ENCODE results near the gene ELAVL2.

The ELAVL2 gene

GRCh38 chr9:23769307-23769935, 56.6 kb downstream of the ELAVL2 start:
- intact Hi-C loops (cut with micrococcal nuclease), result no loop called here
- Mint-ChIP-seq H3K4me3 (no peak overlapping the region), H3K27me3 (no peaks in the 10 kb centered on the region), H3K36me3 (ENCODE audit: low read depth) (no peaks in the 10 kb centered on the region), H3K27ac (no peak overlapping the region), H3K9me3 (no peaks in the 10 kb centered on the region), H3K4me1 (ENCODE audit: low read depth) (no peaks in the 10 kb centered on the region)

GRCh38 chr9:23768861-23769260, 57.2 kb downstream of the ELAVL2 start:
- Mint-ChIP-seq H3K9me3 (no peaks in the 10 kb centered on the region), H3K27ac (no peak overlapping the region), H3K4me3 (no peak overlapping the region), H3K4me1 (ENCODE audit: low read depth) (no peaks in the 10 kb centered on the region), H3K27me3 (no peaks in the 10 kb centered on the region), H3K36me3 (ENCODE audit: low read depth) (no peaks in the 10 kb centered on the region)
- intact Hi-C loops (cut with micrococcal nuclease), result no loop called here

GRCh38 chr9:23766613-23767012, 59.4 kb downstream of the ELAVL2 start:
- intact Hi-C loops (cut with micrococcal nuclease), result no loop called here
- Mint-ChIP-seq H3K9me3 (peaks cover 8% of the 10 kb centered on the region), H3K27me3 (no peaks in the 10 kb centered on the region), H3K36me3 (ENCODE audit: low read depth) (no peaks in the 10 kb centered on the region), H3K4me3 (no peak overlapping the region), H3K4me1 (ENCODE audit: low read depth) (no peaks in the 10 kb centered on the region), H3K27ac (no peak overlapping the region)

DNA sequence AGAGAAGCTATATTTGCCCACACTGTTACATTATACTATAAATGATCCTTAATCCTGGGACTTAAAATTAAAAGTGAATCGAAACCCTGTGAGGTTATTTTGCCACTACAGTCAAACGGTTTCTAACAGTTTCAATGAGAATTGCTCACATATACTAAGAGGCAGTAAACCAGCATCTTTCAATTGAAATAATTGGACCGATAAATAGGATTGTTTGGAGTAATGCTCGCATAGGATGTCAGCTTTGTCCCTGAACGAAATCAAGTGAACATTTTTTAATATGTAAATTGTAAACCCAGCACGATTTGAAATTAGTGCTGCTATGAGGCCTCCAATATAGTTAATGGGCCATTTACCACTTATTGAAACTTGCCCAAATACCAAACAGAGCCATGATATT, 60.5 kb downstream of the ELAVL2 start:
- Mint-ChIP-seq H3K4me1 (ENCODE audit: low read depth) (no peaks in the 10 kb centered on the region), H3K27ac (no peak overlapping the region), H3K4me3 (no peak overlapping the region), H3K36me3 (ENCODE audit: low read depth) (no peaks in the 10 kb centered on the region), H3K9me3 (peaks cover 8% of the 10 kb centered on the region), H3K27me3 (no peaks in the 10 kb centered on the region)
- intact Hi-C loops (cut with micrococcal nuclease), result no loop called here

DNA sequence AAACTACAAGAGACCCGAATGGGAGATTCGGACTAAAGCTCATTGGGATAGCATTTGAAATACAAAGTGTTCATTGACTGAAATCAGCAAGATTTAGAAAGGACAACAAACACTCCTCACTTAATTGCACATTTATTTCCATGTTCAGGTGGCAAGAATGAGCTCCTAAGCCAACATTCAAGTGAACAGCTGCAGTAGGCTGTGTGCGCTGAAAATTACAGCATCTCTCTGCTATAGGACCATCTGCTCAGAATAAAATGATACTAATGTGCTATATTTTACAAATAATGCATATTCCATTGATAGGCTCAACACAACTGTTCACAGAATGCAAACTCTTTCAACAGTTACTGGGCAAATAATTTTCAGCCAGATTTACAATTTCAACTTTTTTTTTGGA, 61.8 kb downstream of the ELAVL2 start:
- Mint-ChIP-seq H3K4me1 (ENCODE audit: low read depth) (no peaks in the 10 kb centered on the region), H3K27ac (no peak overlapping the region), H3K36me3 (ENCODE audit: low read depth) (no peaks in the 10 kb centered on the region), H3K4me3 (no peak overlapping the region), H3K9me3 (peaks cover 8% of the 10 kb centered on the region), H3K27me3 (no peaks in the 10 kb centered on the region)
- intact Hi-C loops (cut with micrococcal nuclease), result no loop called here

DNA sequence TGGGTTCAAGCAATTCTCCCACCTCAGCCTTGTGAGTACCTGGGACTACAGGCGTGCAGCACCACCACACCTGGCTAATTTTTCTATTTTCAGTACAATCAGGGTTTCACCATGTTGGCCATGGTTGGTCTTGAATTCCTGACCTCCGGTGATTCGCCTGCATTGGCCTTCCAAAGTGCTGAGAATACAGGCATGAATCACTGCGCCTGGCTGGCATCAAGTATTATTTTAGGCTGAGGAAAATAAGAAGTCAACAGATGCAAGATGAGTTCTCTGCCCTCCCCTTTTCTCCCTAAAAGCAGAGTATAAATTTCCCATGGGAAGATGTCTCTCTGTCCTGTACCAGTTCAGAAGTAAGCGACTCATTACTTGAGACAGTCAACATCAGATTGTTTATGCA, 71.5 kb downstream of the ELAVL2 start:
- no peaks in the 10 kb centered on the region for H3K27me3 Mint-ChIP-seq
- H3K36me3 Mint-ChIP-seq (ENCODE audit: low read depth), result no peaks in the 10 kb centered on the region
- intact Hi-C loops (cut with micrococcal nuclease), result no loop called here
- no peak overlapping the region for H3K27ac Mint-ChIP-seq
- no peak overlapping the region for H3K4me3 Mint-ChIP-seq
- no peaks in the 10 kb centered on the region for H3K9me3 Mint-ChIP-seq
- no peaks in the 10 kb centered on the region for H3K4me1 Mint-ChIP-seq (ENCODE audit: low read depth)

DNA sequence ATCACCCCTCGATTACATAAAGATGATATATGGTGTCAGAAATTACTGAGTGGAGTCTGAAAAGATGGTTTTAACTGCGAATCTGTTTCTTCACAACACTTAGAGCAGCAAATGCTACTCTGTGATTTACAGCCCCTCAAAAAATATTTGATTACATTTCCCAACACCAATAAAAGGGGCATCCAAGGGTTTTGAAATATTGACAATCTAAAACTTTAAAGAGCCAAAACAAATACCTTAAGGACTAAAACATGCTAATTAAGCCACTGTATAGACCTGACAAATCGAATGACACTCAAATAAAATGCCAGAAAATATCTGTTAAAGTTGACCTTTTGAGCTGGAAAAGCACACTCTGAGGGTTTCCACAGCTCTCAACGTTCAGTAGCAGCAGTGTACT, 73.2 kb downstream of the ELAVL2 start:
- Mint-ChIP-seq H3K4me1 (ENCODE audit: low read depth) (no peaks in the 10 kb centered on the region), H3K27ac (no peak overlapping the region)

DNA sequence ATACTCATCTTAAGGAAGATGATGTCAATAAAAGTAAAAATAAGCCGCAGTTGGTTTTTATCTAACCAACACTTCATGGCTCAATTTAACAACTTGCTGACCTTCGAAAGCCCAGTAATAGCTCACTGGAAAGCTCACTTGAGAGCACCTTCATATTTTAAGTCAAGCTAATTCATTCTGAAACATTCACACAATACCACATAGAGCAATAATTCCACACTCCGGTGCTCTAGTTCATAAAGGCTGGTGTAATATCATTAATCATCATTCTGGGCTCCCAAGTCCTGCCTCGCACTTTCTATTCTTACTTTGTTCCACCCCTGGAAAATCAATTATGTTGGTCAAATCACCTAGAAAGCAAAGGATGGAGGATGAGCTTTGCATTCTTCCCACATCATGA, 74.4 kb downstream of the ELAVL2 start:
- H3K36me3 Mint-ChIP-seq (ENCODE audit: low read depth), result no peaks in the 10 kb centered on the region
- no peaks in the 10 kb centered on the region for H3K9me3 Mint-ChIP-seq
- no peaks in the 10 kb centered on the region for H3K4me1 Mint-ChIP-seq (ENCODE audit: low read depth)
- no peak overlapping the region for H3K27ac Mint-ChIP-seq
- H3K4me3 Mint-ChIP-seq, result no peak overlapping the region
- intact Hi-C loops (cut with micrococcal nuclease), result no loop called here
- no peaks in the 10 kb centered on the region for H3K27me3 Mint-ChIP-seq

More for the DNA sequence above, 73.2 kb downstream of the ELAVL2 start:
- H3K27me3 Mint-ChIP-seq, result no peaks in the 10 kb centered on the region
- H3K9me3 Mint-ChIP-seq, result no peaks in the 10 kb centered on the region
- no peak overlapping the region for H3K4me3 Mint-ChIP-seq
- intact Hi-C loops (cut with micrococcal nuclease), result no loop called here
- H3K36me3 Mint-ChIP-seq (ENCODE audit: low read depth), result no peaks in the 10 kb centered on the region

DNA sequence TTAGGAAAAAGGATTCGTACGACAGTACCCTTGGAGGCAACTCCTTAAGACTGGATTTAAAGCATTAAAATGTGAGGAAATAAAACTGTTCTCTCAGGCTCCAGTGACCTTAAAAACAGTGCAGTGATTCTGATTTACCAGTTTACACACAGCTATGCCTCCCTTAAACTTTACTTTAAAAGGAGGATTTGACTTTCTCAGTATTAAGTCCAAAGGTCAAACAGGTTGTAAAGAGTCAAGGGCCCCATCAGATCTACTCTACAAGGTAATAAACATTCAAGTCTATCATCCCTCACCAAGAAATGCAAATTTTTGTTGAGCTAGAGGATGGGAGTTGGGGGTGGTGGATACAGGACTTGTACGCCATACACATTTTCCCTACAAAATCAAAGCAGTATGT, 75.2 kb downstream of the ELAVL2 start:
- intact Hi-C loops (cut with micrococcal nuclease), result no loop called here
- no peaks in the 10 kb centered on the region for H3K9me3 Mint-ChIP-seq

DNA sequence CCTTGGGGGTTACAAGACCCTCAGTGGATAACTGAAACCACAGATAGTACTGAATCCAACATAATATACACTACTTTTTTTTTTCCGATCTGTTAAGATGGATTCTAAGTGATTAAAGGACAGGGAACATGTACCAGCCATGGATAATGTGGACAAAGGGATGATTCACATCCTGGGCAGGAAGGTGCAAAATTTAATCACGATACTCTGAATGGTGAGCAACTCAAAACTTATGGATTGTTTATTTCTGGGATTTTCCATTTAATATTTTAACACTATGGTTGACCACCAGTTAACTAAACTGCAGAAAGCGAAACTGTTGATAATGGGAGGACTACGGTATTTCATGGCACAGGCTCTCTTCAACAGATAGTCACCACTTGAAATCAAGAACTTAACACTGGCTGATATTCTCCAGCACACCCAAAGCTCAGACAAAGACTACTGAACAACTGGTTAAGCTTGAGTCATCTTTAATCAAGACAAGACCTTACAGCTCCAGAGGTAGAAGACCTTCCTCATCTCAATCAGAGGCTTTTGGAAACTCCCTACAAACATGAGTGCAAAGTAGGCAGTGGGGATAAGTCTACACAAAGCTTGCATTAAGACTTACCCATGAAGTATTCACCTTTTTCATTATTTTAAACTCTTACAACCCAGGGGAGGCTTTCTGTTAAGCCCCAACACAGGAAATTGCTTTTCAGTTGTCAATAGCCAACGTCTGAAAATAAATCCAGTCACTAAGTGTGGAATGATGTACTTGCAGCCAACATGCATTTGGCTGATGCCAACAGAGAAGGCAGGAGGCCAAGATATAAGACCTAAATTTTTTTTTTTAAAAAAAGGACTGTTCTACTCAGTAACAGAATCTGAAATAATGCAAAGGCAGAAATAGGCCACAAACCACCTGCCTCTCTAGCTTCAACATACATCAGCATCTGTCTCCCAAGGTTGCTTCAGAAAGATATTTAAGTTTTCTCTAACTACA, 78.7 kb downstream of the ELAVL2 start:
- intact Hi-C loops (cut with micrococcal nuclease), result no loop called here
- H3K27me3 Mint-ChIP-seq, result no peaks in the 10 kb centered on the region
- no peaks in the 10 kb centered on the region for H3K9me3 Mint-ChIP-seq
- no peaks in the 10 kb centered on the region for H3K4me1 Mint-ChIP-seq (ENCODE audit: low read depth)
- no peak overlapping the region for H3K4me3 Mint-ChIP-seq
- no peak overlapping the region for H3K27ac Mint-ChIP-seq
- no peaks in the 10 kb centered on the region for H3K36me3 Mint-ChIP-seq (ENCODE audit: low read depth)

More for the DNA sequence above, 75.2 kb downstream of the ELAVL2 start:
- H3K27me3 Mint-ChIP-seq, result no peaks in the 10 kb centered on the region
- H3K27ac Mint-ChIP-seq, result no peak overlapping the region
- H3K36me3 Mint-ChIP-seq (ENCODE audit: low read depth), result no peaks in the 10 kb centered on the region
- H3K4me3 Mint-ChIP-seq, result no peak overlapping the region
- no peaks in the 10 kb centered on the region for H3K4me1 Mint-ChIP-seq (ENCODE audit: low read depth)

DNA sequence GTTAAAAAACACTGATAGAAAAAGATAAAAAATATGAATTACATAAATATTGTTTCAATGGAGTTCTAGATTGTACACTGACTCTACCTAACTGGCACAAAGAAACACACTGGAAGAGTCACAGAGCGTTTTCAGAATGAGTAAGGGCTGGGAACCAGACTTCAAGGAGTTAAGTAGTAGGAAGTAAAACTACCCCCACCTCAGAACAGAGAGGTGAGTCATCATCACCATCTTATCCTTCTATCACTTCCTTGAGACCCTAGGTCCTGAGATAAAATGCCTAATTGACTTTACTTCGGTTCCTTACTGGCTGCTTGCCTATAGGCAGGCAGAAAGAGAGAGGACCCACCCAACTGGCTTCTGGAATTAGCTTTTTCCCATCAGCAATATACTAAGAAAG, 79.7 kb downstream of the ELAVL2 start:
- H3K4me1 Mint-ChIP-seq (ENCODE audit: low read depth), result no peaks in the 10 kb centered on the region
- no peaks in the 10 kb centered on the region for H3K27me3 Mint-ChIP-seq
- no peak overlapping the region for H3K27ac Mint-ChIP-seq
- H3K9me3 Mint-ChIP-seq, result no peaks in the 10 kb centered on the region
- no peak overlapping the region for H3K4me3 Mint-ChIP-seq
- intact Hi-C loops (cut with micrococcal nuclease), result no loop called here
- H3K36me3 Mint-ChIP-seq (ENCODE audit: low read depth), result no peaks in the 10 kb centered on the region

- no peaks in the 10 kb centered on the region for H3K4me1 Mint-ChIP-seq (ENCODE audit: low read depth)
- no peaks in the 10 kb centered on the region for H3K27me3 Mint-ChIP-seq
- no peaks in the 10 kb centered on the region for H3K36me3 Mint-ChIP-seq (ENCODE audit: low read depth)
- H3K9me3 Mint-ChIP-seq, result no peaks in the 10 kb centered on the region
- intact Hi-C loops (cut with micrococcal nuclease), result no loop called here
- no peak overlapping the region for H3K4me3 Mint-ChIP-seq
- no peak overlapping the region for H3K27ac Mint-ChIP-seq
These were observed 83.0 kb downstream of the ELAVL2 start for GRCh38 chr9:23743036-23743435.

DNA sequence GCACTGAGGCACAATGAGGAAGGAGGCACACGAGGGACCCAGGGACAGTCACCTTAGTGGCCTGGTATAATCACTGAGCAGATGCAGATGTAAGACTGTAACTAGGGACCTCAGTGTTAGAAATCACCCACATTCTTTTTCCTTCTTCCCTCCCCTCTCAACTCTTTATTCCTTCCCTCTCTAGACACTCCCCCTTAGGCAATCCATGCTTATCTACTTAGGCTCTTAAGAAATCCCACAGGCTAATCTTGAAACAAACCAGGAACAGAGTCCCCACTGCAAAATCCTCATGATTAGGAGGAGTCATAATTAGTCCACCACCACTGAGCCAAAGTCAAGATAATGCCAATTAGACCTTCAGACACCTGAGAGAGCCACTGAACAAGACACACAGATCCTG, 84.7 kb downstream of the ELAVL2 start:
- intact Hi-C loops (cut with micrococcal nuclease), result no loop called here
- Mint-ChIP-seq H3K27me3 (no peaks in the 10 kb centered on the region), H3K4me1 (ENCODE audit: low read depth) (no peaks in the 10 kb centered on the region)

DNA sequence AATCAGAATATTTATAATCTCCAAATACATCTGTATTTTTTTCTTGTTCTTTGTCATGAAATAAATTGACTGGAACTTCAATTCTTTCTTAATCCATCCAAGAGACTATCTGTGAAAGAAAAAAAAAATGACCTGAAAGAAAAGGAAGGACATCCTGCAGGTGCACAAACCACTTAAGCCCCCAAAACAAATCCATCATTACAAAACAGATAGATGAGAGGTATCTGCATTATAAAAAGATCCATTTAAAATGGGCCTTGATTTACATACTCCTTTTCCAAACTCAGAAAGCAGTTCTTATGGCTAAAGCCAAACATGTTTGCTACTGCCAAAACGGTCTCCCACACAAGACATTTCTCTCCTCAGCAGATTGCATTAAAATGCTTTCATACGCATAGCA, 85.5 kb downstream of the ELAVL2 start:
- Mint-ChIP-seq H3K4me1 (ENCODE audit: low read depth) (no peaks in the 10 kb centered on the region), H3K4me3 (no peak overlapping the region), H3K27me3 (no peaks in the 10 kb centered on the region), H3K9me3 (no peaks in the 10 kb centered on the region), H3K36me3 (ENCODE audit: low read depth) (no peaks in the 10 kb centered on the region), H3K27ac (no peak overlapping the region)
- intact Hi-C loops (cut with micrococcal nuclease), result no loop called here

More for the DNA sequence above, 84.7 kb downstream of the ELAVL2 start:
- H3K4me3 Mint-ChIP-seq, result no peak overlapping the region
- H3K27ac Mint-ChIP-seq, result no peak overlapping the region
- H3K36me3 Mint-ChIP-seq (ENCODE audit: low read depth), result no peaks in the 10 kb centered on the region
- H3K9me3 Mint-ChIP-seq, result no peaks in the 10 kb centered on the region
